Thyroid gland (tissue), 4 donors: Measurements from ENCODE around the gene TRAF3IP1. TPM values are rescaled to one million over a fixed set of nuclear protein-coding genes. Genes with fewer than 3 reads are reported as not detected.
A peak's percentile ranks its signal among the peaks of the same experiment; 100 is the strongest.

ENCODE experiments used
- DNase-seq, 2 donors: peaks; one replicate each; pipeline ENCODE4 v3.0.0-alpha.2; 2019
- H3K27ac ChIP-seq, 3 donors: fragments of 200-600 bp; sonication (generic); 1 replicate in 2 of 3; 2 replicates in 1 of 3; pipeline ENCODE4 v1.5.1; 2016 to 2019; ENCODE audit warnings: mild to moderate bottlenecking in 1 of 3, moderate library complexity in 1 of 3
- H3K27me3 ChIP-seq: fragments of 200-600 bp; sonication (generic); one replicate; pipeline ENCODE4 v1.5.1; 2019
- H3K36me3 ChIP-seq, 2 donors: fragments of 200-600 bp; sonication (generic); one replicate each; pipeline ENCODE4 v1.5.1; 2016 to 2019
- H3K4me1 ChIP-seq, 2 donors: fragments of 200-600 bp; sonication (generic); one replicate each; pipeline ENCODE4 v1.5.1; 2017 to 2019
- H3K4me3 ChIP-seq, 3 donors: fragments of 200-600 bp; sonication (generic); replicated peaks in 1 of 3; 1 replicate in 2 of 3; 2 replicates in 1 of 3; pipeline ENCODE4 v1.5.1; 2016; ENCODE audit warnings: mild to moderate bottlenecking in 1 of 3
- H3K9me3 ChIP-seq: fragments of 200-600 bp; sonication (generic); one replicate; pipeline ENCODE4 v1.5.1; 2017
- POLR2A ChIP-seq, 2 donors: fragments of 450-650 bp; IDR thresholded peaks; one replicate each; pipeline ENCODE4 v1.6.1; 2017; ENCODE audit warnings: antibody characterized with exemption in 2 of 2, mild to moderate bottlenecking in 2 of 2, moderate library complexity in 1 of 2
- WGBS, 2 donors: methylation state at CpG; one replicate each; pipeline ENCODE4 v1.1.5; 2017; 5-methylcytosine and 5-hydroxymethylcytosine counted together
- intact Hi-C: fragments of 100-400 bp; cut with DNase I; formaldehyde crosslinking; loops from one replicate; pipeline ENCODE4 v1.15.1; 2023
- total RNA-seq, 4 donors: library from RNA; depleted of rRNA; stranded (reverse); fragments of >200 nt; gene quantifications; one replicate each; pipeline ENCODE4 v1.2.3, GENCODE V29; 2016
- TF ChIP-seq, protein P1 (sequence below), 6 experiments: fragments of 200-600 bp in 3 of 6; fragments of 450-650 bp in 3 of 6; sonication (generic) in 3 of 6; IDR thresholded peaks; one replicate each; pipeline ENCODE4 v1.5.1; 2016 to 2019; ENCODE audit warnings: antibody characterized with exemption in 6 of 6, mild to moderate bottlenecking in 2 of 6, inconsistent platforms in 1 of 6, moderate library complexity in 1 of 6

The TRAF3IP1 gene
- total RNA-seq, 4 donors from 2014 or later: 19.5 to 24.7 (median 22.2) TPM

DNA sequence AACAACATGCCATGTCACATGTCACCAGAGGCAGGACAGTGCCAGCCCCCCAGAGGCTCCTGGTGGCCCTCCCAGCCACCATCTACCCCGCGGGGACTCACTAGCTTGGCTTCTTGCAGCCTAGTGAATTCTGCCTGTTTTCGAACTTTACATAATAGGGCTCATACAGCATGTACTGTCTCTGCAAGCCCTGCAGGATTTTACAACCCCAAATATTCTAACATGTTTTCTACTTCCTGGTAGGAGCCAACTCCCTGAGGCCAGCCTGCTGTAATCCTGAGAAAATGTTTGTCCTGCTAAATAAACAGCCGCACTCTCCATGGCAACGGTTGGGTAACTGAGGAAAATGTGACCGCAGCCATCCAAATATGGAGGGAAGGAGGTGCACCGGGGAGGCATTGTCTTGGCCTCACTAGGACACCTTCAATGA is 34.6 kb upstream of the TRAF3IP1 start:
- peaks cover 47 to 82% of the 10 kb centered on the region in 2 donors for H3K4me1 ChIP-seq
- H3K4me3 ChIP-seq: no peak overlapping the region
- 21 to 26% methylated on average over 7 of the region's 7 CpGs for WGBS, 2 donors
- H3K9me3 ChIP-seq: no peaks in the 10 kb centered on the region
- H3K27ac ChIP-seq: peak overlapping the region; percentile 84 to 96 (median 95)
- H3K27me3 ChIP-seq: no peaks in the 10 kb centered on the region
- H3K36me3 ChIP-seq: no peaks in the 10 kb centered on the region
- peak; percentile 92 to 95 for DNase-seq
- TF ChIP-seq POLR2A (IDR thresholded peaks at IDR 0.05): peak in 1 of 2 donors; percentile 26
- TF ChIP-seq, protein P1, sequence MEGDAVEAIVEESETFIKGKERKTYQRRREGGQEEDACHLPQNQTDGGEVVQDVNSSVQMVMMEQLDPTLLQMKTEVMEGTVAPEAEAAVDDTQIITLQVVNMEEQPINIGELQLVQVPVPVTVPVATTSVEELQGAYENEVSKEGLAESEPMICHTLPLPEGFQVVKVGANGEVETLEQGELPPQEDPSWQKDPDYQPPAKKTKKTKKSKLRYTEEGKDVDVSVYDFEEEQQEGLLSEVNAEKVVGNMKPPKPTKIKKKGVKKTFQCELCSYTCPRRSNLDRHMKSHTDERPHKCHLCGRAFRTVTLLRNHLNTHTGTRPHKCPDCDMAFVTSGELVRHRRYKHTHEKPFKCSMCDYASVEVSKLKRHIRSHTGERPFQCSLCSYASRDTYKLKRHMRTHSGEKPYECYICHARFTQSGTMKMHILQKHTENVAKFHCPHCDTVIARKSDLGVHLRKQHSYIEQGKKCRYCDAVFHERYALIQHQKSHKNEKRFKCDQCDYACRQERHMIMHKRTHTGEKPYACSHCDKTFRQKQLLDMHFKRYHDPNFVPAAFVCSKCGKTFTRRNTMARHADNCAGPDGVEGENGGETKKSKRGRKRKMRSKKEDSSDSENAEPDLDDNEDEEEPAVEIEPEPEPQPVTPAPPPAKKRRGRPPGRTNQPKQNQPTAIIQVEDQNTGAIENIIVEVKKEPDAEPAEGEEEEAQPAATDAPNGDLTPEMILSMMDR (IDR thresholded peaks at IDR 0.05): peak in 2 of 6 experiments; percentile 3 to 23
- intact Hi-C loops: no loop called here

DNA sequence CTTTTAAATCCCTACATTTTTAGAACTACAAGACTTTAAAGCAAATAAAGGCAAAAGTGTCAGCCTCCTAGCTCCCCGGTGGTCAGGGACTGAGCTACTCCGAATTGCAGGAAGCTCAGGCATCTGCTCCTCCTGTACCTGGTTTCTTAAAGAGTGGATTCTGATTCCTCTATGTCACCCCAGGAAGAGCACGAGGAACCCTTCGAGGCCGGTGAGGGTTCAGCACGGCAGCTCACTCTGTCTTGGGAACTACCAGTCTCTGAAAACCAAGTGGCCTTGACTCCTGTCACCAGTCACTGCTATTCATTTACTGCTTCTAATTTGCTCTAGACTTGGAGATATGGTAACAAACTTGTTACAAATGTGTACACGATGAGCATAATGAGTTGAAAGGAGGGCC is 34.2 kb upstream of the TRAF3IP1 start:
- Histone ChIP-seq H3K27me3 (no peaks in the 10 kb centered on the region), H3K4me1 (peaks cover 47 to 84% of the 10 kb centered on the region in 2 donors), H3K27ac (peak overlapping the region; percentile 84 to 96 (median 95)), H3K9me3 (no peaks in the 10 kb centered on the region), H3K36me3 (no peaks in the 10 kb centered on the region), H3K4me3 (no peak overlapping the region)
- intact Hi-C loops: no loop called here
- TF ChIP-seq, protein P1 (IDR thresholded peaks at IDR 0.05): no peak
- WGBS, 2 donors: 20 to 23% methylated on average over 7 of the region's 7 CpGs
- DNase-seq: peak in 1 of 2 donors; percentile 23

DNA sequence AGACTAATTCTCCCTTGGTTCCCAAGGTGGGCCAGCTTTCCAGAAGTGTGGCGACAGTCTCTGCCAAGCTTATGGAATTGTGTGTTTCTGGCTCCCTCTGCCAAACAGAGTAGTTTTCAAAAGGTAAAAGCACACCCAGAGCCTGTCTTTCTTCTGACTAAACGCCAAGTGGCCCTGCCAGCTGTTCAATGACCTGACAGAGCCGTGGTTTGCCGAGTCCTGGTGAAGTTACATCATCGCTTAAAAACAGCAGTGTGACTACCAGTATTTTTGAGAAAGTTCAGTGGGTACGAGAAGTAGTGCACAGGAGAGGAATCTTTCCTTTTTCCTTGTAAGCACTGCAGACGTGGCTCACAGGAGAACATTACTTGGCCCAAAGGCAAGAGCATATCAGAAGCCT is 33.8 kb upstream of the TRAF3IP1 start:
- 21 to 28% methylated on average over 7 of the region's 7 CpGs for WGBS, 2 donors
- Histone ChIP-seq H3K4me1 (peaks cover 43 to 79% of the 10 kb centered on the region in 2 donors), H3K27me3 (no peaks in the 10 kb centered on the region), H3K27ac (peak overlapping the region; percentile 84 to 96 (median 95)), H3K9me3 (no peaks in the 10 kb centered on the region), H3K36me3 (no peaks in the 10 kb centered on the region), H3K4me3 (no peak overlapping the region)
- TF ChIP-seq, protein P1 (IDR thresholded peaks at IDR 0.05): peak in 1 of 6 experiments; percentile 37
- peak in 1 of 2 donors; percentile 56 for TF ChIP-seq POLR2A (IDR thresholded peaks at IDR 0.05)
- intact Hi-C loops: no loop called here
- peak; percentile 92 to 94 for DNase-seq

DNA sequence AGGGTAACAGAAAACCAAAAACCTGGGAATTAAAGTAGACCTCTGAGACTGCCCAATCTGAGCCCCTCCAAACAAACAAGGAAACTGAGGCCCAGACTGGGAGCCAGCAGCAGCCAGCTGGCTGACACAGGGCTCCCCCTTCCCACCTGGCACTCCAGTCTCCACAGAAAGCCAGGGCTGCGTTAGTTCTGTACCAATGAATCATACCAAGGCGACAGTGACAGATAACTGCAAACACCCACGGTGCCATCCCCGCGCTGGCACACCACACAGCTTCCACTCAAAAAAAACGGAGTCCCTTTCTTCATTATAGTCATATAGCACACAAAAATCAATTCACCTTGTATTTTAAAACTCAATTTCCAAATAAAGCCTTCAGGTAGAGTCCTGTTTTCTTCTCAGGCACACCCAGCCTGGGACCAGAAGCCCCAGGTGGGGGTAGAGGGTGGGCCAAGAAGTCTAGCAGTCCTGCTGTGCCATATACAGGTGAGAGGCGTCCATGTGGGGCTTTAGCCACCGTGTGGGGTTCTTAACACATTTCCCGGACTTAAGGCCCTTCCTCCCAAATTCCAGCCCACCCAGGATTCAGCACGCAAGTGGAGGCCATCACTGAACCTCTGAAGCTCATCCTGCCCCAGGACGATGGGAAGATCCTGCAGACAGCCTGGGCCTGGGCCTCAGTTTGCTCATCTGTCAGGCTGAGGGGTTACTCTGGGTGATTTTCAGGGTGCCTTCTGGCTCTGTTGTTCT is 33.2 kb upstream of the TRAF3IP1 start:
- 68 to 73% methylated on average over 11 of the region's 11 CpGs for WGBS, 2 donors
- no peak for TF ChIP-seq POLR2A (IDR thresholded peaks at IDR 0.05)
- TF ChIP-seq, protein P1 (IDR thresholded peaks at IDR 0.05): no peak
- H3K9me3 ChIP-seq: no peaks in the 10 kb centered on the region
- H3K27me3 ChIP-seq: no peaks in the 10 kb centered on the region
- DNase-seq: no peak
- no peaks in the 10 kb centered on the region for H3K36me3 ChIP-seq
- H3K4me3 ChIP-seq: peak overlapping the region in 1 of 3 donors; percentile 81
- peak overlapping the region; percentile 84 to 96 (median 95) for H3K27ac ChIP-seq
- H3K4me1 ChIP-seq: peaks cover 39 to 73% of the 10 kb centered on the region in 2 donors
- intact Hi-C loops: no loop called here
